IMR-90 (cell line): Measurements from ENCODE around the gene TSPAN31.

ENCODE experiments used
- BHLHE40 ChIP-seq: fragments of 150-350 bp; IDR thresholded peaks from 2 replicates; pipeline ENCODE4 v1.6.1; 2016; ENCODE audit warnings: mild to moderate bottlenecking, low read depth, low read length
- CEBPB ChIP-seq: IDR thresholded peaks from 2 replicates; pipeline ENCODE4 v1.6.1; 2012; ENCODE audit warnings: low read depth, low read length, improper control_type of control experiment
- ELK1 ChIP-seq: fragments of 150-350 bp; IDR thresholded peaks from 2 replicates; pipeline ENCODE4 v1.6.1; 2016; ENCODE audit warnings: low read depth, mild to moderate bottlenecking, low read length, moderate library complexity, borderline replicate concordance
- MAFK ChIP-seq: IDR thresholded peaks from 2 replicates; pipeline ENCODE4 v1.6.1; 2012; ENCODE audit warnings: low read depth, low read length, improper control_type of control experiment
- MAZ ChIP-seq: IDR thresholded peaks from 2 replicates; pipeline ENCODE4 v1.6.1; 2012; ENCODE audit warnings: low read depth, mild to moderate bottlenecking, low read length, improper control_type of control experiment, moderate library complexity, borderline replicate concordance
- MXI1 ChIP-seq: IDR thresholded peaks from 2 replicates; pipeline ENCODE4 v1.6.1; 2012; ENCODE audit warnings: low read depth, mild to moderate bottlenecking, low read length, moderate library complexity, borderline replicate concordance
- POLR2A ChIP-seq: IDR thresholded peaks from 2 replicates; pipeline ENCODE4 v1.6.1; 2012; ENCODE audit warnings: mild to moderate bottlenecking, low read depth, low read length
- RAD21 ChIP-seq: IDR thresholded peaks from 2 replicates; pipeline ENCODE4 v1.6.1; 2012; ENCODE audit warnings: low read length, improper control_type of control experiment
- RFX5 ChIP-seq: IDR thresholded peaks from 2 replicates; pipeline ENCODE4 v1.8.0; 2012; ENCODE audit warnings: low read depth, mild to moderate bottlenecking, low read length, moderate library complexity
- SMC3 ChIP-seq: fragments of 150-350 bp; IDR thresholded peaks from 2 replicates; pipeline ENCODE4 v1.6.1; 2016; ENCODE audit warnings: low read depth, mild to moderate bottlenecking, antibody characterized with exemption, low read length, moderate library complexity
- TF ChIP-seq, protein P1 (sequence below): conservative IDR thresholded peaks from 2 replicates; pipeline ENCODE4 v1.5.1; 2012; ENCODE audit warnings: mild to moderate bottlenecking, low read depth, low read length, improper control_type of control experiment
- TF ChIP-seq, protein P2 (sequence below): fragments of 150-350 bp; IDR thresholded peaks from 2 replicates; pipeline ENCODE4 v1.6.1; 2017; ENCODE audit warnings: mild to moderate bottlenecking, antibody characterized with exemption, low read length, low read depth

- TF ChIP-seq, protein P1, sequence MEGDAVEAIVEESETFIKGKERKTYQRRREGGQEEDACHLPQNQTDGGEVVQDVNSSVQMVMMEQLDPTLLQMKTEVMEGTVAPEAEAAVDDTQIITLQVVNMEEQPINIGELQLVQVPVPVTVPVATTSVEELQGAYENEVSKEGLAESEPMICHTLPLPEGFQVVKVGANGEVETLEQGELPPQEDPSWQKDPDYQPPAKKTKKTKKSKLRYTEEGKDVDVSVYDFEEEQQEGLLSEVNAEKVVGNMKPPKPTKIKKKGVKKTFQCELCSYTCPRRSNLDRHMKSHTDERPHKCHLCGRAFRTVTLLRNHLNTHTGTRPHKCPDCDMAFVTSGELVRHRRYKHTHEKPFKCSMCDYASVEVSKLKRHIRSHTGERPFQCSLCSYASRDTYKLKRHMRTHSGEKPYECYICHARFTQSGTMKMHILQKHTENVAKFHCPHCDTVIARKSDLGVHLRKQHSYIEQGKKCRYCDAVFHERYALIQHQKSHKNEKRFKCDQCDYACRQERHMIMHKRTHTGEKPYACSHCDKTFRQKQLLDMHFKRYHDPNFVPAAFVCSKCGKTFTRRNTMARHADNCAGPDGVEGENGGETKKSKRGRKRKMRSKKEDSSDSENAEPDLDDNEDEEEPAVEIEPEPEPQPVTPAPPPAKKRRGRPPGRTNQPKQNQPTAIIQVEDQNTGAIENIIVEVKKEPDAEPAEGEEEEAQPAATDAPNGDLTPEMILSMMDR: no peak
- TF ChIP-seq POLR2A: no peak
- no peak for TF ChIP-seq SMC3
- no peak for TF ChIP-seq MAFK
- no peak for TF ChIP-seq MAZ
- TF ChIP-seq BHLHE40: no peak
- no peak for TF ChIP-seq CEBPB
- no peak for TF ChIP-seq ELK1
- TF ChIP-seq, protein P2, sequence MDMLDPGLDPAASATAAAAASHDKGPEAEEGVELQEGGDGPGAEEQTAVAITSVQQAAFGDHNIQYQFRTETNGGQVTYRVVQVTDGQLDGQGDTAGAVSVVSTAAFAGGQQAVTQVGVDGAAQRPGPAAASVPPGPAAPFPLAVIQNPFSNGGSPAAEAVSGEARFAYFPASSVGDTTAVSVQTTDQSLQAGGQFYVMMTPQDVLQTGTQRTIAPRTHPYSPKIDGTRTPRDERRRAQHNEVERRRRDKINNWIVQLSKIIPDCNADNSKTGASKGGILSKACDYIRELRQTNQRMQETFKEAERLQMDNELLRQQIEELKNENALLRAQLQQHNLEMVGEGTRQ: no peak
- TF ChIP-seq RFX5: no peak
- TF ChIP-seq MXI1: no peak
- no peak for TF ChIP-seq RAD21
These were observed 15.6 kb downstream of the TSPAN31 start for GRCh38 chr12:57760347-57760982.
